HepG2 (cell line): ENCODE results near the gene BRD2. TPM values are rescaled to one million over a fixed set of nuclear protein-coding genes. Genes with fewer than 3 reads are reported as not detected.

ENCODE experiments used
- ARID2 ChIP-seq: sonication (generic); formaldehyde crosslinking; IDR thresholded peaks from 2 replicates; pipeline ENCODE4 v1.8.1; 2022; ENCODE audit warnings: mild to moderate bottlenecking, missing genetic modification reagents, borderline replicate concordance
- ATM ChIP-seq: fragments of 450-650 bp; IDR thresholded peaks from 2 replicates; pipeline ENCODE4 v1.7.1; 2017; ENCODE audit warnings: mild to moderate bottlenecking, borderline replicate concordance
- EP300 ChIP-seq, 3 experiments: sonication (generic) in 1 of 3; formaldehyde crosslinking in 1 of 3; IDR thresholded peaks; 2 replicates each; pipeline versions ENCODE4 v1.5.1 to v1.6.1; 2011 to 2020; ENCODE audit warnings: low read depth in 2 of 3, low read length in 2 of 3, borderline replicate concordance in 1 of 3, improper control_type of control experiment in 1 of 3, mild to moderate bottlenecking in 1 of 3, missing genetic modification reagents in 1 of 3, moderate library complexity in 1 of 3
- FOXM1 ChIP-seq: sonication (generic); formaldehyde crosslinking; IDR thresholded peaks from 2 replicates; pipeline ENCODE4 v1.5.0; 2020; ENCODE audit warnings: missing genetic modification reagents
- IRF2 ChIP-seq: IDR thresholded peaks from 2 replicates; pipeline ENCODE4 v1.6.1; 2018; ENCODE audit warnings: missing genetic modification reagents, missing compliant biosample characterization
- MTA3 ChIP-seq: sonication (generic); formaldehyde crosslinking; IDR thresholded peaks from 2 replicates; pipeline ENCODE4 v1.4.0; 2020; ENCODE audit warnings: missing genetic modification reagents
- NCOA1 ChIP-seq: sonication (generic); formaldehyde crosslinking; IDR thresholded peaks from 2 replicates; pipeline ENCODE4 v1.9.0; 2021; ENCODE audit warnings: missing genetic modification reagents
- PITX1 ChIP-seq: sonication (generic); formaldehyde crosslinking; IDR thresholded peaks from 2 replicates; pipeline ENCODE4 v1.5.1; 2020; ENCODE audit warnings: mild to moderate bottlenecking, missing genetic modification reagents
- POLR2A ChIP-seq, 2 experiments: IDR thresholded peaks; 2 replicates each; pipeline ENCODE4 v1.6.1; 2011; ENCODE audit warnings: low read depth in 2 of 2, low read length in 2 of 2, mild to moderate bottlenecking in 1 of 2, moderate library complexity in 1 of 2; ENCODE audit not compliant: insufficient read depth in 1 of 2
- SIX4 ChIP-seq: sonication (generic); formaldehyde crosslinking; IDR thresholded peaks from 2 replicates; pipeline ENCODE4 v1.4.0; 2020; ENCODE audit warnings: missing genetic modification reagents
- SRSF9 ChIP-seq: fragments of 200-400 bp; formaldehyde crosslinking; IDR thresholded peaks from 2 replicates; pipeline ENCODE4 v1.6.1; 2018; ENCODE audit warnings: borderline replicate concordance, mild to moderate bottlenecking, low read depth, low read length; ENCODE audit not compliant: insufficient read depth, poor library complexity, severe bottlenecking
- ZBTB43 ChIP-seq: sonication (generic); formaldehyde crosslinking; conservative IDR thresholded peaks from 2 replicates; pipeline ENCODE4 v1.4.0; 2020; ENCODE audit warnings: missing genetic modification reagents
- ZNF280D ChIP-seq: sonication (generic); formaldehyde crosslinking; IDR thresholded peaks from 2 replicates; pipeline ENCODE4 v1.5.1; 2020; ENCODE audit warnings: mild to moderate bottlenecking, missing genetic modification reagents
- ZNF333 ChIP-seq: sonication (generic); formaldehyde crosslinking; IDR thresholded peaks from 2 replicates; pipeline ENCODE4 v1.4.0; 2020; ENCODE audit warnings: mild to moderate bottlenecking, missing genetic modification reagents, borderline replicate concordance
- ZNF33A ChIP-seq: sonication (generic); formaldehyde crosslinking; IDR thresholded peaks from 2 replicates; pipeline ENCODE4 v1.5.1; 2020; ENCODE audit warnings: missing genetic modification reagents, mild to moderate bottlenecking, moderate library complexity, borderline replicate concordance
- ZNF790 ChIP-seq: sonication (generic); formaldehyde crosslinking; IDR thresholded peaks from 2 replicates; pipeline ENCODE4 v1.8.0; 2022; ENCODE audit warnings: missing genetic modification reagents, mild to moderate bottlenecking, borderline replicate concordance
- polyA plus RNA-seq, 8 experiments: library from polyadenylated mRNA; depleted of rRNA in 3 of 8; stranded (reverse) in 7 of 8; unstranded in 1 of 8; fragments of >200 nt; fragmentation: Illumina TruSeq in 4 of 8; extraction: Trizol in 4 of 8; gene quantifications; 2 replicates each; pipeline versions ENCODE4 v1.2.1 to v1.2.3, GENCODE V29; 2011 to 2016; ENCODE audit warnings: low read depth in 4 of 8, missing spikeins in 1 of 8, mixed read lengths in 1 of 8; ENCODE audit not compliant: insufficient read depth in 1 of 8
- total RNA-seq, 5 experiments: library from RNA; depleted of rRNA; stranded (reverse); fragments of >200 nt; fragmentation: Illumina TruSeq; extraction: Trizol; gene quantifications; 2 replicates each; pipeline ENCODE4 v1.2.3, GENCODE V29; 2016; ENCODE audit warnings: low read depth in 1 of 5
- TF ChIP-seq, protein P1 (sequence below): sonication (generic); formaldehyde crosslinking; IDR thresholded peaks from 2 replicates; pipeline ENCODE4 v1.4.0; 2020; ENCODE audit warnings: low read depth, missing genetic modification reagents
- TF ChIP-seq, protein P2 (sequence below): sonication (generic); formaldehyde crosslinking; IDR thresholded peaks from 2 replicates; pipeline ENCODE4 v1.4.0; 2020; ENCODE audit warnings: missing genetic modification reagents

The BRD2 gene
- total and polyA plus RNA-seq, 2 of the 13 experiments (the other 11 are each of a cell fraction or from before 2014, with no cell fraction given) = 143 to 202 TPM

GRCh38 chr6:32968867-32969684, 682 bp downstream of the BRD2 start (continued):
- TF ChIP-seq, protein P1, sequence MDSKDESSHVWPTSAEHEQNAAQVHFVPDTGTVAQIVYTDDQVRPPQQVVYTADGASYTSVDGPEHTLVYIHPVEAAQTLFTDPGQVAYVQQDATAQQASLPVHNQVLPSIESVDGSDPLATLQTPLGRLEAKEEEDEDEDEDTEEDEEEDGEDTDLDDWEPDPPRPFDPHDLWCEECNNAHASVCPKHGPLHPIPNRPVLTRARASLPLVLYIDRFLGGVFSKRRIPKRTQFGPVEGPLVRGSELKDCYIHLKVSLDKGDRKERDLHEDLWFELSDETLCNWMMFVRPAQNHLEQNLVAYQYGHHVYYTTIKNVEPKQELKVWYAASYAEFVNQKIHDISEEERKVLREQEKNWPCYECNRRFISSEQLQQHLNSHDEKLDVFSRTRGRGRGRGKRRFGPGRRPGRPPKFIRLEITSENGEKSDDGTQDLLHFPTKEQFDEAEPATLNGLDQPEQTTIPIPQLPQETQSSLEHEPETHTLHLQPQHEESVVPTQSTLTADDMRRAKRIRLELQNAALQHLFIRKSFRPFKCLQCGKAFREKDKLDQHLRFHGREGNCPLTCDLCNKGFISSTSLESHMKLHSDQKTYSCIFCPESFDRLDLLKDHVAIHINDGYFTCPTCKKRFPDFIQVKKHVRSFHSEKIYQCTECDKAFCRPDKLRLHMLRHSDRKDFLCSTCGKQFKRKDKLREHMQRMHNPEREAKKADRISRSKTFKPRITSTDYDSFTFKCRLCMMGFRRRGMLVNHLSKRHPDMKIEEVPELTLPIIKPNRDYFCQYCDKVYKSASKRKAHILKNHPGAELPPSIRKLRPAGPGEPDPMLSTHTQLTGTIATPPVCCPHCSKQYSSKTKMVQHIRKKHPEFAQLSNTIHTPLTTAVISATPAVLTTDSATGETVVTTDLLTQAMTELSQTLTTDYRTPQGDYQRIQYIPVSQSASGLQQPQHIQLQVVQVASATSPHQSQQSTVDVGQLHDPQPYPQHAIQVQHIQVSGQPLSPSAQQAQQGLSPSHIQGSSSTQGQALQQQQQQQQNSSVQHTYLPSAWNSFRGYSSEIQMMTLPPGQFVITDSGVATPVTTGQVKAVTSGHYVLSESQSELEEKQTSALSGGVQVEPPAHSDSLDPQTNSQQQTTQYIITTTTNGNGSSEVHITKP = no peak
- TF ChIP-seq MTA3 (CRISPR knock-in tag) (no peak), ZBTB43 (CRISPR knock-in tag) (no peak), ZNF790 (CRISPR knock-in tag) (no peak; the same call in 1 of the 2 replicates), POLR2A (IDR thresholded peaks at IDR 0.05; ENCODE audit: insufficient read depth in 1 of 2, low read depth in 2 of 2, low read length in 2 of 2) (peak in 1 of 2 experiments; percentile 91; a peak in 2 of 4 replicates), ZNF280D (CRISPR knock-in tag) (0 out of 2 replicates have a peak, but pooled peaks have one; percentile 1), ARID2 (CRISPR knock-in tag) (peak; percentile 95; the same call in 1 of the 2 replicates), FOXM1 (CRISPR knock-in tag) (no peak), IRF2 (CRISPR knock-in tag) (no peak; the same call in none of the 2 replicates), PITX1 (CRISPR knock-in tag) (no peak; the same call in 1 of the 2 replicates), SIX4 (CRISPR knock-in tag) (no peak; the same call in 1 of the 2 replicates), EP300 (IDR thresholded peaks at IDR 0.05; ENCODE audit: low read depth in 2 of 2, low read length in 2 of 2) (peak in 1 of 2 experiments; percentile 7; a peak in 2 of 4 replicates), EP300 (CRISPR knock-in tag; IDR thresholded peaks at IDR 0.05; ENCODE audit: borderline replicate concordance) (no peak), ZNF33A (CRISPR knock-in tag) (no peak), ATM (no peak), NCOA1 (CRISPR knock-in tag) (no peak), SRSF9 (no peak), ZNF333 (CRISPR knock-in tag) (peak; percentile 76; the same call in 1 of the 2 replicates)
- TF ChIP-seq, protein P2, sequence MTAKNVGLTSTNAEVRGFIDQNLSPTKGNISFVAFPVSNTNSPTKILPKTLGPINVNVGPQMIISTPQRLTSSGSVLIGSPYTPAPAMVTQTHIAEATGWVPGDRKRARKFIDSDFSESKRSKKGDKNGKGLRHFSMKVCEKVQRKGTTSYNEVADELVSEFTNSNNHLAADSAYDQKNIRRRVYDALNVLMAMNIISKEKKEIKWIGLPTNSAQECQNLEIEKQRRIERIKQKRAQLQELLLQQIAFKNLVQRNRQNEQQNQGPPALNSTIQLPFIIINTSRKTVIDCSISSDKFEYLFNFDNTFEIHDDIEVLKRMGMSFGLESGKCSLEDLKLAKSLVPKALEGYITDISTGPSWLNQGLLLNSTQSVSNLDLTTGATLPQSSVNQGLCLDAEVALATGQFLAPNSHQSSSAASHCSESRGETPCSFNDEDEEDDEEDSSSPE (CRISPR knock-in tag) = peak; percentile 8; the same call in 1 of the 2 replicates
